ENCODE results near the gene ITPR1. TPM values are rescaled to one million over a fixed set of nuclear protein-coding genes. Genes with fewer than 3 reads are reported as not detected.

The ITPR1 gene
- total and polyA plus RNA-seq, 8 donors = 34.8 to 57.3 (median 42.0) TPM

- no peaks in the 10 kb centered on the region for H3K9me3 ChIP-seq
- H3K27me3 ChIP-seq = no peaks in the 10 kb centered on the region
- no peak overlapping the region for H3K27ac ChIP-seq
- intact Hi-C loops (cut with DNase I) = no loop called here
- H3K36me3 ChIP-seq = no peaks in the 10 kb centered on the region
- TF ChIP-seq, protein P1, sequence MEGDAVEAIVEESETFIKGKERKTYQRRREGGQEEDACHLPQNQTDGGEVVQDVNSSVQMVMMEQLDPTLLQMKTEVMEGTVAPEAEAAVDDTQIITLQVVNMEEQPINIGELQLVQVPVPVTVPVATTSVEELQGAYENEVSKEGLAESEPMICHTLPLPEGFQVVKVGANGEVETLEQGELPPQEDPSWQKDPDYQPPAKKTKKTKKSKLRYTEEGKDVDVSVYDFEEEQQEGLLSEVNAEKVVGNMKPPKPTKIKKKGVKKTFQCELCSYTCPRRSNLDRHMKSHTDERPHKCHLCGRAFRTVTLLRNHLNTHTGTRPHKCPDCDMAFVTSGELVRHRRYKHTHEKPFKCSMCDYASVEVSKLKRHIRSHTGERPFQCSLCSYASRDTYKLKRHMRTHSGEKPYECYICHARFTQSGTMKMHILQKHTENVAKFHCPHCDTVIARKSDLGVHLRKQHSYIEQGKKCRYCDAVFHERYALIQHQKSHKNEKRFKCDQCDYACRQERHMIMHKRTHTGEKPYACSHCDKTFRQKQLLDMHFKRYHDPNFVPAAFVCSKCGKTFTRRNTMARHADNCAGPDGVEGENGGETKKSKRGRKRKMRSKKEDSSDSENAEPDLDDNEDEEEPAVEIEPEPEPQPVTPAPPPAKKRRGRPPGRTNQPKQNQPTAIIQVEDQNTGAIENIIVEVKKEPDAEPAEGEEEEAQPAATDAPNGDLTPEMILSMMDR (IDR thresholded peaks at IDR 0.05) = no peak
- H3K4me1 ChIP-seq = peaks cover 4 to 35% of the 10 kb centered on the region in 2 donors
- no peak overlapping the region for H3K4me3 ChIP-seq
- ATAC-seq (no peak), DNase-seq (no peak)
These were observed 30.6 kb upstream of the ITPR1 start for GRCh38 chr3:4462369-4463040.

DNA sequence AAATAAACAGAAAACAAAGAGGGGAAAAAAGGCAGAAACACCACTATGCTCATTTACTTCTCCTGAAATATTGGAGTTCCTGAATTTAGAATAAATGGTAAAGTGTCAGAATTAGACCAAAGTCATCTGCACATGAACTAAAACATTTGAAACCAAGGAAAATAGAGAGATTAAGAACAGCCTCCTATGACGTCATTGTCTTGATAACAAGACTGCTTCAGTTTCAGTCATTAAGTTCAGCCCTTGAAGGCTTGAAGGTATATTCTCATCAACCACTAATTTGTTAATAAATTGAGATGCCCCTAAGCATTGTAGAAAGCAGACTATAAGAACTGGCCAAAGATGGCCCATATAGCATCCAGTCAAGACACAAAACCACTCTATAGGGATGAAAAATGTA lies 28.6 kb upstream of the ITPR1 start:
- H3K27me3 ChIP-seq = no peaks in the 10 kb centered on the region
- intact Hi-C loops (cut with DNase I) = no loop called here

GRCh38 chr3:4466741-4467521 lies 26.2 kb upstream of the ITPR1 start, which contains the start of gene SUMF1:
TSS of gene SUMF1 (minus strand) at chr3:4467269. CDS start at chr3:4467245, 24 bp downstream.
- Histone ChIP-seq H3K9me3 (no peaks in the 10 kb centered on the region), H3K27ac (peak within 1 kb of the TSS; percentile 88 to 95), H3K4me3 (peak within 1 kb of the TSS; percentile 71 to 87), H3K4me1 (peaks cover 4 to 28% of the 10 kb centered on the region in 2 donors), H3K27me3 (no peaks in the 10 kb centered on the region), H3K36me3 (no peaks in the 10 kb centered on the region)
- intact Hi-C loops (cut with DNase I) = no loop called here
- DNase-seq (peak; percentile 72 to 95 (median 86)), ATAC-seq (peak; percentile 99)
- TF ChIP-seq, protein P1 (IDR thresholded peaks at IDR 0.05) = no peak

More for the DNA sequence above, 28.6 kb upstream of the ITPR1 start:
- Histone ChIP-seq H3K27ac (no peak overlapping the region), H3K4me1 (peaks cover 4 to 36% of the 10 kb centered on the region in 2 donors), H3K36me3 (no peaks in the 10 kb centered on the region), H3K9me3 (no peaks in the 10 kb centered on the region), H3K4me3 (no peak overlapping the region)
- ATAC-seq (no peak), DNase-seq (no peak)
- TF ChIP-seq, protein P1 (IDR thresholded peaks at IDR 0.05) = no peak

DNA sequence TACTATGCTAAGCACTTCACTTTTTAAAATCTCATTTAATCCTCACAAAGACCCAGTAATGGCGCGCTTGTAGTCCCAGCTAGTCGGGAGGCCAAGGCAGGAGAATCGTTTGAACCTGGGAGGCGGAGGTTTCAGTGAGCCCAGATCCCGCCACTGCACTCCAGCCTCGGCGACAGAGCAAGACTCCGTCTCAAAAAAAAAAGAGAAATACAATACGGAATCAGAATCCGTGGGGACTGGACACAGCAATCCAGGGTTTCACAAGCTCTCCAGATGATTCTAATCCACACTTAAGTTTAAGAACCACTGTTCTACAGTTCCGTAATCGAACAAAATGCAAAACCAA lies 25.7 kb upstream of the ITPR1 start:
- no peaks in the 10 kb centered on the region for H3K9me3 ChIP-seq
- TF ChIP-seq, protein P1 (IDR thresholded peaks at IDR 0.05) = no peak
- DNase-seq = peak in 1 of 4 donors; percentile 26
- no peaks in the 10 kb centered on the region for H3K36me3 ChIP-seq
- H3K27ac ChIP-seq = peak overlapping the region; percentile 88 to 95
- peaks cover 4 to 22% of the 10 kb centered on the region in 2 donors for H3K4me1 ChIP-seq
- no peak for ATAC-seq
- intact Hi-C loops (cut with DNase I) = no loop called here
- no peaks in the 10 kb centered on the region for H3K27me3 ChIP-seq
- H3K4me3 ChIP-seq = peak overlapping the region; percentile 71 to 87

DNA sequence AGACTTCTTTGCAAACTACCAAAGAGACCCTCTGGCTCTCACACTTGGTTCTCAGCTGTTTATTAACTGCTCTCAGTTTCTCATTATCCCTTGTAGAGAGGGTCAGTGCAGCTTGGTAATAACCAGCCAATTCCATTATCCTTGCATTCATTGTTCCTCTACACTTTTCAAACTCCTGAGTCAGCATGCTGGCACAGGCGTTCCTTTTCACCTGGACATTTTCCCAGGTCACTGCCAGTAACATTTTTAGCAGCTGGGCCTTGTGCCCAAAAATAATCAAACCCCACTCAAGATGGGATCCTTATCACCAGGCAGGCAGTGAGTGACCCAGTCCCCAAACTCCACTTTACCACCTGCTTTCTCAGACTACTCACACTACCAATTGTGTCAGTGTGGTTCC lies 21.2 kb upstream of the ITPR1 start:
- DNase-seq = no peak
- intact Hi-C loops (cut with DNase I) = no loop called here
- TF ChIP-seq, protein P1 (IDR thresholded peaks at IDR 0.05) = no peak
- Histone ChIP-seq H3K27ac (no peak overlapping the region), H3K4me3 (no peak overlapping the region), H3K27me3 (no peaks in the 10 kb centered on the region), H3K4me1 (peaks cover 0 to 31% of the 10 kb centered on the region in 2 donors), H3K36me3 (no peaks in the 10 kb centered on the region), H3K9me3 (no peaks in the 10 kb centered on the region)
- ATAC-seq = no peak

Data from left lung (tissue), 10 donors.